ENCODE measurements around the gene RPTOR. TPM values are rescaled to one million over a fixed set of nuclear protein-coding genes. Genes with fewer than 3 reads are reported as not detected.

RPTOR gene
- total RNA-seq, 1 donor = 27.9 TPM

GRCh38 chr17:80882926-80883685, 338.5 kb downstream of the RPTOR start:
- Histone ChIP-seq H4K20me1 (ENCODE audit: insufficient read depth, low read length) (no peaks in the 10 kb centered on the region), H3K9me3 (ENCODE audit: low read depth, low read length) (no peaks in the 10 kb centered on the region), H3K79me2 (ENCODE audit: insufficient read depth, low read length) (no peaks in the 10 kb centered on the region), H3K4me1 (ENCODE audit: insufficient read depth, low read length) (no peaks in the 10 kb centered on the region), H3K4me2 (ENCODE audit: insufficient read depth, low read length) (no peak overlapping the region), H3K4me3 (ENCODE audit: insufficient read depth, low read length) (no peak overlapping the region), H3K27me3 (ENCODE audit: insufficient read depth, low read length) (no peaks in the 10 kb centered on the region), H3K36me3 (ENCODE audit: insufficient read depth, low read length) (peaks cover 15% of the 10 kb centered on the region), H2AFZ (ENCODE audit: low read length) (no peak overlapping the region), H3K27ac (ENCODE audit: low read depth, low read length) (no peak overlapping the region)
- peak; percentile 58 for DNase-seq (ENCODE audit: insufficient read length, low spot score, missing footprints)
- no peak for TF ChIP-seq CTCF (IDR thresholded peaks at IDR 0.05; ENCODE audit: extremely low read depth, low read depth, low read length)

GRCh38 chr17:80883831-80884735, 339.4 kb downstream of the RPTOR start:
- no peak overlapping the region for H3K4me3 ChIP-seq (ENCODE audit: insufficient read depth, low read length)
- no peaks in the 10 kb centered on the region for H3K9me3 ChIP-seq (ENCODE audit: low read depth, low read length)
- no peaks in the 10 kb centered on the region for H3K27me3 ChIP-seq (ENCODE audit: insufficient read depth, low read length)
- H3K4me2 ChIP-seq (ENCODE audit: insufficient read depth, low read length) = no peak overlapping the region
- TF ChIP-seq CTCF (IDR thresholded peaks at IDR 0.05; ENCODE audit: extremely low read depth, low read depth, low read length) = no peak
- DNase-seq (ENCODE audit: insufficient read length, low spot score, missing footprints) = peak; percentile 68
- no peaks in the 10 kb centered on the region for H3K4me1 ChIP-seq (ENCODE audit: insufficient read depth, low read length)
- H3K36me3 ChIP-seq (ENCODE audit: insufficient read depth, low read length) = peaks cover 19% of the 10 kb centered on the region
- H3K79me2 ChIP-seq (ENCODE audit: insufficient read depth, low read length) = no peaks in the 10 kb centered on the region
- no peak overlapping the region for H3K27ac ChIP-seq (ENCODE audit: low read depth, low read length)
- no peak overlapping the region for H2AFZ ChIP-seq (ENCODE audit: low read length)
- no peaks in the 10 kb centered on the region for H4K20me1 ChIP-seq (ENCODE audit: insufficient read depth, low read length)

- peaks cover 24% of the 10 kb centered on the region for H3K36me3 ChIP-seq (ENCODE audit: insufficient read depth, low read length)
- H2AFZ ChIP-seq (ENCODE audit: low read length) = no peak overlapping the region
- no peak for DNase-seq (ENCODE audit: insufficient read length, low spot score, missing footprints)
Observed at GRCh38 chr17:80884811-80885210, 340.2 kb downstream of the RPTOR start.

More at GRCh38 chr17:80884811-80885210, 340.2 kb downstream of the RPTOR start:
- Histone ChIP-seq H3K9me3 (ENCODE audit: low read depth, low read length) (no peaks in the 10 kb centered on the region), H3K27me3 (ENCODE audit: insufficient read depth, low read length) (no peaks in the 10 kb centered on the region), H4K20me1 (ENCODE audit: insufficient read depth, low read length) (no peaks in the 10 kb centered on the region), H3K4me1 (ENCODE audit: insufficient read depth, low read length) (no peaks in the 10 kb centered on the region), H3K4me2 (ENCODE audit: insufficient read depth, low read length) (no peak overlapping the region), H3K27ac (ENCODE audit: low read depth, low read length) (no peak overlapping the region), H3K4me3 (ENCODE audit: insufficient read depth, low read length) (no peak overlapping the region), H3K79me2 (ENCODE audit: insufficient read depth, low read length) (no peaks in the 10 kb centered on the region)
- no peak for TF ChIP-seq CTCF (IDR thresholded peaks at IDR 0.05; ENCODE audit: extremely low read depth, low read depth, low read length)
